Endodermal cell (in vitro differentiated cells): ENCODE measurements around the gene PTTG1IP. TPM values are rescaled to one million over a fixed set of nuclear protein-coding genes. Genes with fewer than 3 reads are reported as not detected.
"Not testable (repeated sequence)": the region's sequence is repeated elsewhere in the genome, so short reads cannot be mapped to it uniquely, and the experiment has no call there.

ENCODE experiments used
- DNase-seq: peaks from one replicate; pipeline ENCODE4 v3.0.0-alpha.2; 2017
- H3K27ac ChIP-seq: 2 replicates; pipeline ENCODE4 v1.5.1; 2013; ENCODE audit warnings: mild to moderate bottlenecking, low read depth, low read length, moderate library complexity
- H3K27me3 ChIP-seq: 2 replicates; pipeline ENCODE4 v1.6.1; 2013; ENCODE audit warnings: mild to moderate bottlenecking, low read length, moderate library complexity; ENCODE audit not compliant: insufficient read depth, control insufficient read depth, poor library complexity, severe bottlenecking
- H3K36me3 ChIP-seq: 2 replicates; pipeline ENCODE4 v1.7.0; 2013; ENCODE audit warnings: mild to moderate bottlenecking, low read length, moderate library complexity; ENCODE audit not compliant: control insufficient read depth, insufficient read depth
- H3K4me1 ChIP-seq: one replicate; pipeline ENCODE4 v1.7.0; 2013; ENCODE audit warnings: low read length; ENCODE audit not compliant: control insufficient read depth, insufficient read depth
- H3K4me3 ChIP-seq: 2 replicates; pipeline ENCODE4 v1.5.1; 2013; ENCODE audit warnings: mild to moderate bottlenecking, low read length, moderate library complexity
- H3K9ac ChIP-seq: 2 replicates; pipeline ENCODE4 v1.6.1; 2013; ENCODE audit warnings: mild to moderate bottlenecking, low read length, moderate library complexity; ENCODE audit not compliant: poor library complexity, severe bottlenecking; ENCODE audit errors: extremely low read depth
- H3K9me3 ChIP-seq: 2 replicates; pipeline ENCODE4 v1.6.1; 2013; ENCODE audit warnings: mild to moderate bottlenecking, low read length, moderate library complexity; ENCODE audit not compliant: control insufficient read depth
- H3K27ac Mint-ChIP-seq: 2 replicates; pipeline ENCODE4 v1.8.0; 2020; ENCODE audit warnings: mixed read lengths
- H3K27me3 Mint-ChIP-seq: 2 replicates; pipeline ENCODE4 v1.8.0; 2021; ENCODE audit warnings: mild to moderate bottlenecking, mixed read lengths; ENCODE audit not compliant: insufficient read depth
- H3K36me3 Mint-ChIP-seq: 2 replicates; pipeline ENCODE4 v1.8.0; 2020; ENCODE audit warnings: low read depth, mixed read lengths
- H3K4me1 Mint-ChIP-seq: 2 replicates; pipeline ENCODE4 v1.8.0; 2020; ENCODE audit warnings: mixed read lengths
- H3K4me3 Mint-ChIP-seq: 2 replicates; pipeline ENCODE4 v1.8.0; 2020; ENCODE audit warnings: mild to moderate bottlenecking, moderate library complexity, mixed read lengths
- H3K9me3 Mint-ChIP-seq: 2 replicates; pipeline ENCODE4 v1.8.0; 2020; ENCODE audit warnings: mild to moderate bottlenecking, mixed read lengths
- CTCF ChIP-seq: fragments of 200-600 bp; sonication (generic); conservative IDR thresholded peaks from 2 replicates; pipeline ENCODE4 v1.5.0; 2021; ENCODE audit warnings: antibody characterized with exemption, mild to moderate bottlenecking
- WGBS, 2 experiments: methylation state at CpG; one replicate each; pipeline versions ENCODE4 v1.1.5 to v1.1.7; 2013; ENCODE audit warnings: missing lambda C conversion rate in 2 of 2, mixed read lengths in 1 of 2; ENCODE audit not compliant: insufficient coverage in 1 of 2, insufficient read length in 1 of 2; 5-methylcytosine and 5-hydroxymethylcytosine counted together
- total RNA-seq, 2 donors: library from RNA; stranded (reverse); fragmentation: NEBNext Ultra II Directional in 1 of 2; extraction: Animal tissue kit (Norgen Biotek cat#: 25700) in 1 of 2; gene quantifications; 2 replicates in 1 of 2; 3 replicates in 1 of 2; pipeline ENCODE4 v1.2.1, GENCODE V29; 2021

PTTG1IP gene
- total RNA-seq, 2 donors from 2014 or later, result 155 to 168 TPM

- Histone ChIP-seq H3K36me3 (no peaks in the 10 kb centered on the region), H3K27me3 (peaks cover 24% of the 10 kb centered on the region), H3K9ac (no peak overlapping the region), H3K9me3 (no peaks in the 10 kb centered on the region), H3K4me3 (no peak overlapping the region), H3K27ac (no peak overlapping the region), H3K4me1 (no peaks in the 10 kb centered on the region)
- WGBS, 2 experiments, result 86 to 91% methylated on average over 7 of the region's 7 CpGs
- TF ChIP-seq CTCF, result no peak
- no peaks in the 10 kb centered on the region for H3K36me3 Mint-ChIP-seq
- no peak for DNase-seq
- H3K27ac Mint-ChIP-seq, result no peak overlapping the region
- no peaks in the 10 kb centered on the region for H3K4me1 Mint-ChIP-seq
- peaks cover 37% of the 10 kb centered on the region for H3K27me3 Mint-ChIP-seq
- H3K4me3 Mint-ChIP-seq, result no peak overlapping the region
- H3K9me3 Mint-ChIP-seq, result no peaks in the 10 kb centered on the region
Measured at GRCh38 chr21:44916965-44917364, 43.5 kb upstream of the PTTG1IP start.

GRCh38 chr21:44914176-44914874 is 40.8 kb upstream of the PTTG1IP start:
- no peak overlapping the region for H3K27ac Mint-ChIP-seq
- H3K4me1 ChIP-seq, result no peaks in the 10 kb centered on the region
- no peaks in the 10 kb centered on the region for H3K36me3 Mint-ChIP-seq
- peaks cover 15% of the 10 kb centered on the region for H3K27me3 ChIP-seq
- H3K4me3 ChIP-seq, result no peak overlapping the region
- DNase-seq, result no peak
- H3K36me3 ChIP-seq, result no peaks in the 10 kb centered on the region
- no peaks in the 10 kb centered on the region for H3K9me3 Mint-ChIP-seq
- 90 to 91% methylated on average over 8 to 18 of the region's 18 CpGs for WGBS, 2 experiments
- no peak overlapping the region for H3K27ac ChIP-seq
- peaks cover 18% of the 10 kb centered on the region for H3K27me3 Mint-ChIP-seq
- no peak overlapping the region for H3K9ac ChIP-seq
- no peak overlapping the region for H3K4me3 Mint-ChIP-seq
- no peaks in the 10 kb centered on the region for H3K4me1 Mint-ChIP-seq
- TF ChIP-seq CTCF, result no peak
- no peaks in the 10 kb centered on the region for H3K9me3 ChIP-seq

GRCh38 chr21:44913425-44914175 is 40.1 kb upstream of the PTTG1IP start:
- Mint-ChIP-seq H3K9me3 (no peaks in the 10 kb centered on the region), H3K4me1 (no peaks in the 10 kb centered on the region), H3K27me3 (peaks cover 14% of the 10 kb centered on the region), H3K4me3 (no peak overlapping the region), H3K36me3 (no peaks in the 10 kb centered on the region), H3K27ac (no peak overlapping the region)
- no peak overlapping the region for H3K9ac ChIP-seq
- no peaks in the 10 kb centered on the region for H3K4me1 ChIP-seq
- 86 to 100% methylated on average over 2 to 7 of the region's 7 CpGs for WGBS, 2 experiments
- no peaks in the 10 kb centered on the region for H3K9me3 ChIP-seq
- no peak for DNase-seq
- no peak overlapping the region for H3K27ac ChIP-seq
- peaks cover 11% of the 10 kb centered on the region for H3K27me3 ChIP-seq
- H3K4me3 ChIP-seq, result no peak overlapping the region
- no peaks in the 10 kb centered on the region for H3K36me3 ChIP-seq
- no peak for TF ChIP-seq CTCF

GRCh38 chr21:44912506-44913412 is 39.3 kb upstream of the PTTG1IP start:
- H3K27ac Mint-ChIP-seq, H3K4me3 Mint-ChIP-seq: not testable (repeated sequence)
- WGBS, 2 experiments, result 85 to 88% methylated on average over 11 to 16 of the region's 25 CpGs

More at GRCh38 chr21:44912506-44913412, 39.3 kb upstream of the PTTG1IP start:
- not testable (repeated sequence) for H3K36me3 Mint-ChIP-seq, H3K9me3 ChIP-seq, DNase-seq, H3K4me3 ChIP-seq, H3K36me3 ChIP-seq, H3K27ac ChIP-seq, H3K27me3 Mint-ChIP-seq, H3K9ac ChIP-seq, H3K27me3 ChIP-seq, H3K4me1 Mint-ChIP-seq, H3K9me3 Mint-ChIP-seq, H3K4me1 ChIP-seq
